ENCODE measurements around the gene RAPGEF4.

RAPGEF4 gene

DNA sequence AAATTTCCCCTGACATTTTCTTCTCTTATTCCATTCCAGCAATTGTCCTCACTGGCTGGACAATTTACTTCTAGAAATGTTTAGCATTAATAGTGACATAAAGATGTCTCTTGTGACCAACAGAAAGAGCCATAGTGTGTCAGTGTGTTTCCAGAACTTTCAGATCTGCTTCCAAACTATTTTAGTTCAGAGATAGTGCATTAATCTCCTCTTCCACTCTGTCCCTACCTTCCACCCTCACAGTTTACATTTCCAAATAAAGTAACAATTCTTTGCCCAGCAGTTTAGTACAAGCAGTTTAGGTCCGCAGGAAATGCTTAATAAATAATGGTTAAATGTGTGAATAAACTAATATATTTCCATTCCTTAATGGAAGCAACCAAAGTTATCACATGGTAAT, 24.5 kb upstream of the RAPGEF4 start:
- TF ChIP-seq POLR2A (IDR thresholded peaks at IDR 0.05; ENCODE audit: low read depth, low read length): no peak
- no peak for DNase-seq (ENCODE audit: insufficient read length, low spot score)
- no peak for FAIRE-seq

DNA sequence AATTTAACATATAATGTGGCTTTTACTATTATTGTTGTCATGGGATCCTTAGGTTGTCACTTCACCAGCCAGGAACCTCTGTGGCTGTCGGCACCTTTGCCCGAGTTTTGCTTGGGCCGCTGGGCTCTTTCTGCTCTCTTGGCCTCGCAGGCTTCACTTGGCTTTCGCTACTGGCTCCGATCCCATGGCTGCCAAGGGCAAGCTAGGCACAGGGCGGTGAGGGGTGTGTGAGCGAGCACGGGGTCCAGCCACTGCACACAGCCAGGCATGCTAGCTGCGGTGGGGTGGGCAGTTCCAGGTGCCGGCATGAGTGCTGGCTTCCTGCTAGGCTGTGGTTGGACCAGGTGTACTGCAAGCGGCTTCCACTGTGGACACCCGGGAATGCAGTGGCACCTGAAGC, 23.4 kb upstream of the RAPGEF4 start:
- no peak for FAIRE-seq
- TF ChIP-seq POLR2A (IDR thresholded peaks at IDR 0.05; ENCODE audit: low read depth, low read length): no peak
- no peak for DNase-seq (ENCODE audit: insufficient read length, low spot score)

DNA sequence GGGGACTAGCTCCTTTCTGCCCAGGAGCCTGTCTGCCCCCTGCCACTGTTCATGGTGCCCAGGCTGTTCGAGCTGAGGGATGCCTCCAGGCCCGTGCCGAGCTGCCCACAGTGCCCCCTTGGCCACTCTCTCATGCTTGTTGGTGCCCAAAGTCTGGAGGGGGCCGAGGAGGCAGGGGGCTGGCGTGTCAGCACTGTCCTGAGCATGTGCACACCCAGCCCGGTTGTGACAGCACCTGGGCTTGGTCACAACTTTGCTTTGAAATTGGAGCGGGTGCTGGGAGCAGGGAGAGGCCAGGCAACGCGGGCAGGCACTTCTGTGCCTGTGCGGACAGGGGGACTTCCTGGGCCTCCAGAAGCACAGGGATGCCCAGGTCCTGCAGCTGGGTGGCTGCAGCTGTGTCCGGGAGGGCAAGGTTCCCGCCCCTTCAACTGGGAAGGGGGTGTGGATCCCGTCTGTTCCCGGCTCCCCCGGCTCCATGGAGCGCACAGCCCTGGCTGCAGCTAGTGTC, 22.2 kb upstream of the RAPGEF4 start:
- no peak for FAIRE-seq
- no peak for DNase-seq (ENCODE audit: insufficient read length, low spot score)
- TF ChIP-seq POLR2A (IDR thresholded peaks at IDR 0.05; ENCODE audit: low read depth, low read length): no peak

GRCh38 chr2:172722481-172722880, 13.2 kb upstream of the RAPGEF4 start:
- no peak for TF ChIP-seq POLR2A (IDR thresholded peaks at IDR 0.05; ENCODE audit: low read depth, low read length)
- FAIRE-seq (peak; percentile 20), DNase-seq (ENCODE audit: insufficient read length, low spot score) (no peak)

- no peak for DNase-seq (ENCODE audit: insufficient read length, low spot score)
- TF ChIP-seq POLR2A (IDR thresholded peaks at IDR 0.05; ENCODE audit: low read depth, low read length): no peak
- no peak for FAIRE-seq
Observed at GRCh38 chr2:172723286-172723685, 12.4 kb upstream of the RAPGEF4 start.

- DNase-seq (ENCODE audit: insufficient read length, low spot score) (no peak), FAIRE-seq (no peak)
- TF ChIP-seq POLR2A (IDR thresholded peaks at IDR 0.05; ENCODE audit: low read depth, low read length): no peak
Observed at GRCh38 chr2:172724724-172725123, 10.9 kb upstream of the RAPGEF4 start.

- no peak for FAIRE-seq
- DNase-seq (ENCODE audit: insufficient read length, low spot score): no peak
- no peak for TF ChIP-seq POLR2A (IDR thresholded peaks at IDR 0.05; ENCODE audit: low read depth, low read length)
Observed at GRCh38 chr2:172725284-172725683, 10.4 kb upstream of the RAPGEF4 start.

GRCh38 chr2:172725746-172726145, 9.9 kb upstream of the RAPGEF4 start:
- DNase-seq (ENCODE audit: insufficient read length, low spot score): no peak
- FAIRE-seq: no peak
- no peak for TF ChIP-seq POLR2A (IDR thresholded peaks at IDR 0.05; ENCODE audit: low read depth, low read length)

GRCh38 chr2:172726172-172726735, 9.4 kb upstream of the RAPGEF4 start:
- no peak for FAIRE-seq
- TF ChIP-seq POLR2A (IDR thresholded peaks at IDR 0.05; ENCODE audit: low read depth, low read length): no peak

GRCh38 chr2:172730411-172730810, 5.2 kb upstream of the RAPGEF4 start:
- no peak for FAIRE-seq
- no peak for TF ChIP-seq POLR2A (IDR thresholded peaks at IDR 0.05; ENCODE audit: low read depth, low read length)

More at GRCh38 chr2:172726172-172726735, 9.4 kb upstream of the RAPGEF4 start:
- no peak for DNase-seq (ENCODE audit: insufficient read length, low spot score)

DNA sequence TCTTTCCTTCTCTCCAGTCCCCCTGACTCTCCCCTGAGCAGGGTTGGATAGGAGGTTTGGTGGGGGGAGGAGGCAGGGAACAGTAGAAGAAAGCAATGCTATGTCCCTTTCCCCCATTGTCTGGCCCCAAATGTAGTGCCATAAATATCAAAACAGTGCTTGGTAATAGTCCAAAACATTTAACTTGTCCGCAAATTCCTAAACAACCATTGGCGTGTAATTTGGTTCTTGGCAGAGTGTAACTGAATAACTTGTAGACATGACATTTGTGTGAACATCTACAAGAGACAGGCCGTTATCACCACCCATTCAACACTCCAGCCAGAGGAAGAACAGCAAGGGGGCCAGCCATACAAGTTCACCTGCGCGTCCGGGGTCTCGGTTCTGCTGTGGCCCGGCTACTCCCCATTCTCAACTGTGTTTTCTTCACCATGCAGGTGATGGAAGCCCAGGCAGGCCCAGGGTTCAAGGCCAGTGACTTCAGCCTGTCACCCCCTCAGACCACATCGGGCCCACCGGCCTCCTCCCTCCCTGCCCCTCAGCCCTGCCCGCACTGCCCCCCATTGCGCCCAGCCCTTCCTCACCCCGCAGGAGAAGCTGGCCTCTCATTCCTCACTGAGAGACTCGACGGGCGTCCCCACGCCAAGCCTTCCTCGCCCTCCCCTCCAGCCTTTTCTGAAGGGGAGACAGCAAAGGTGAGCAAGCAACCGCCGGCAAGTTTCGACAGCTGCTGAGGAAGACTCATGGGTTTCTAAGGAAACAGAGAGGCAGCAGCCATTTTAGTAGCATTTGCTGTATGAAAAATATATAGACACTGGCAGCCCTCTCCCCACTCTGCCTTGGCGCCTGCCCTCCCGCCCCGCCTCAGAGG, 699 bp upstream of the RAPGEF4 start:
- TF ChIP-seq POLR2A (IDR thresholded peaks at IDR 0.05; ENCODE audit: low read depth, low read length): no peak
- no peak for DNase-seq (ENCODE audit: insufficient read length, low spot score)
- no peak for FAIRE-seq

More at GRCh38 chr2:172730411-172730810, 5.2 kb upstream of the RAPGEF4 start:
- no peak for DNase-seq (ENCODE audit: insufficient read length, low spot score)

DNA sequence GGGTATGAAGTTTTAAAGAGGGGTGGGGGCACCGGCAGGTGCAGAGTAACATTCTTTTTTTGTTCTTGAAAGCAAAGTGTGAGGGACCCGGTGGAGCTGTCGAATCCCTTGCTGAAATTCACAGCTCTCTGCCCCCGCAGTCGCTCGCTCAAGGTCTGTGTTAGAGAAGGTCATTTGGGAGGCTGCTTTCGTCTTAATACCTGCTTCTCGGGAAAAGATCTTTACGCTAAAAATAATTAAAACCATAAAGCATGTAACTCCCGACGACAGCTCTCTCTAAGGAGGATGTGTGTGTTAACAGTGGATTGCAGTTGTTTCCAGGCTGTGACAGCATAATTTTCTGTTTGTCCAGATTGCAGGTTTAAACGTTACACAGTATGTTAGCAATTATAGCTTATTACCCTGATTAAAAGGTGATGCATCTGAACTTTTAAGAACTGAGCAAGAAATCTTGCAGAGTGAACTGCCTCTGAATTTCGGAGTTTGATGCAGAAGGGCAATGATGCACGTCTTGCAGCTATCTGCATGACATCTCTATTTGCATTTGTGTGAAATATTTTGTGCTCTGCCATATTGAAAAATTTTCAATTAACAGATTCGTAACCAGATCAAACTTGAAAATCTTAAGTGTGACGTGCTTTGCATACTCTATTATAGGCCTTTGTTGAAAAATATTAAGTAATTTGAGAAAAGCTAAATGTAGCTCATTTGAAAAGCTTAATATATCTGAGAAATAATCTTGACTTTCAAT, 954 bp downstream of the RAPGEF4 start:
- FAIRE-seq (no peak), DNase-seq (ENCODE audit: insufficient read length, low spot score) (no peak)
- no peak for TF ChIP-seq POLR2A (IDR thresholded peaks at IDR 0.05; ENCODE audit: low read depth, low read length)

- no peak for TF ChIP-seq POLR2A (IDR thresholded peaks at IDR 0.05; ENCODE audit: low read depth, low read length)
- DNase-seq (ENCODE audit: insufficient read length, low spot score): no peak
- no peak for FAIRE-seq
Observed at GRCh38 chr2:172739661-172740266, 4.1 kb downstream of the RAPGEF4 start.

- no peak for TF ChIP-seq POLR2A (IDR thresholded peaks at IDR 0.05; ENCODE audit: low read depth, low read length)
- DNase-seq (ENCODE audit: insufficient read length, low spot score) (no peak), FAIRE-seq (no peak)
Observed at GRCh38 chr2:172740856-172741255, 5.2 kb downstream of the RAPGEF4 start.
